ENCODE results near the gene GPC1. TPM values are rescaled to one million over a fixed set of nuclear protein-coding genes. Genes with fewer than 3 reads are reported as not detected.

GPC1 gene
- polyA plus RNA-seq, 1 experiment = 126 TPM

- ChIA-PET CTCF (interaction anchor here (1.0 kb wide), 1 partner anchor 14 kb away, joined by 3 read pairs; no protein-coding TSS in a partner anchor), POLR2A (no interaction called here)
- Histone ChIP-seq H3K4me3 (ENCODE audit: low read depth, low read length) (no peak overlapping the region), H3K27me3 (ENCODE audit: control insufficient read depth, insufficient read depth, low read length) (peaks cover 2% of the 10 kb centered on the region; the same call in 1 of the 2 replicates), H3K36me3 (ENCODE audit: control insufficient read depth, insufficient read depth, low read length) (no peaks in the 10 kb centered on the region)
- DNase-seq (ENCODE audit: low read depth) = no peak
- TF ChIP-seq CTCF (IDR thresholded peaks at IDR 0.05; ENCODE audit: insufficient read depth, low read depth, low read length) = no peak
Measured at GRCh38 chr2:240411261-240412160, 24.0 kb upstream of the GPC1 start.

- Histone ChIP-seq H3K27me3 (ENCODE audit: control insufficient read depth, insufficient read depth, low read length) (peaks cover 2% of the 10 kb centered on the region; the same call in 1 of the 2 replicates), H3K4me3 (ENCODE audit: low read depth, low read length) (no peak overlapping the region), H3K36me3 (ENCODE audit: control insufficient read depth, insufficient read depth, low read length) (no peaks in the 10 kb centered on the region)
- no peak for DNase-seq (ENCODE audit: low read depth)
- CTCF ChIA-PET = interaction anchor here (1.0 kb wide), 1 partner anchor 13 kb away, joined by 3 read pairs; no protein-coding TSS in a partner anchor
- no peak for TF ChIP-seq CTCF (IDR thresholded peaks at IDR 0.05; ENCODE audit: insufficient read depth, low read depth, low read length)
- POLR2A ChIA-PET = no interaction called here
Measured at GRCh38 chr2:240412211-240412861, 23.1 kb upstream of the GPC1 start.

GRCh38 chr2:240412975-240413812 lies 22.3 kb upstream of the GPC1 start:
- DNase-seq (ENCODE audit: low read depth) = no peak
- ChIA-PET POLR2A (no interaction called here), CTCF (no interaction called here)
- peaks cover 2% of the 10 kb centered on the region; the same call in 1 of the 2 replicates for H3K27me3 ChIP-seq (ENCODE audit: control insufficient read depth, insufficient read depth, low read length)
- no peaks in the 10 kb centered on the region for H3K36me3 ChIP-seq (ENCODE audit: control insufficient read depth, insufficient read depth, low read length)
- H3K4me3 ChIP-seq (ENCODE audit: low read depth, low read length) = no peak overlapping the region
- no peak for TF ChIP-seq CTCF (IDR thresholded peaks at IDR 0.05; ENCODE audit: insufficient read depth, low read depth, low read length)

GRCh38 chr2:240413813-240414429 lies 21.5 kb upstream of the GPC1 start:
- no peak for DNase-seq (ENCODE audit: low read depth)
- H3K4me3 ChIP-seq (ENCODE audit: low read depth, low read length) = no peak overlapping the region
- ChIA-PET CTCF (no interaction called here), POLR2A (no interaction called here)
- no peak for TF ChIP-seq CTCF (IDR thresholded peaks at IDR 0.05; ENCODE audit: insufficient read depth, low read depth, low read length)
- peaks cover 2% of the 10 kb centered on the region; the same call in 1 of the 2 replicates for H3K27me3 ChIP-seq (ENCODE audit: control insufficient read depth, insufficient read depth, low read length)
- H3K36me3 ChIP-seq (ENCODE audit: control insufficient read depth, insufficient read depth, low read length) = no peaks in the 10 kb centered on the region

Data from BJ (cell line).